Left renal cortex interstitium (tissue), 4 donors: ENCODE data around the gene IFT74. TPM values are rescaled to one million over a fixed set of nuclear protein-coding genes. Genes with fewer than 3 reads are reported as not detected.

ENCODE experiments used
- DNase-seq, 4 donors: peaks; one replicate each; pipeline ENCODE4 v3.0.0-alpha.2; 2013; ENCODE audit warnings: low read depth in 4 of 4, low spot score in 2 of 4, missing footprints in 1 of 4
- polyA plus RNA-seq, 4 donors: library from polyadenylated mRNA; unstranded; fragments of 120-200 nt; gene quantifications; one replicate each; pipeline ENCODE4 v1.2.1, GENCODE V29; 2013; ENCODE audit not compliant: insufficient read length in 4 of 4

Gene IFT74
- polyA plus RNA-seq, 4 donors, result 38.4 to 48.6 (median 42.3) TPM

GRCh38 chr9:26973989-26974388 lies 17.8 kb downstream of the IFT74 start:
- no peak for DNase-seq

- DNase-seq, result no peak
These were observed 18.7 kb downstream of the IFT74 start for GRCh38 chr9:26974927-26975326.

- no peak for DNase-seq
These were observed 19.8 kb downstream of the IFT74 start for GRCh38 chr9:26975728-26976707.

- no peak for DNase-seq
These were observed 27.1 kb downstream of the IFT74 start for GRCh38 chr9:26983340-26983739.

- no peak for DNase-seq
These were observed 39.6 kb downstream of the IFT74 start for GRCh38 chr9:26995810-26996209.

- peak; percentile 5 to 20 (median 10) for DNase-seq
These were observed 47.3 kb downstream of the IFT74 start for GRCh38 chr9:27003426-27004077.

- DNase-seq, result no peak
These were observed 49.3 kb downstream of the IFT74 start, which contains the start of gene LRRC19 for GRCh38 chr9:27005491-27005890. Gene LRRC19, minus strand, starts transcription at chr9:27005672. Its CDS starts 5,978 bp downstream, at chr9:26999694.

GRCh38 chr9:27019589-27019988 lies 63.4 kb downstream of the IFT74 start:
- DNase-seq, result no peak

- DNase-seq, result no peak
These were observed 66.7 kb downstream of the IFT74 start for GRCh38 chr9:27022920-27023319.

GRCh38 chr9:27029186-27029585 lies 73.0 kb downstream of the IFT74 start:
- no peak for DNase-seq

GRCh38 chr9:27033815-27034403 lies 77.7 kb downstream of the IFT74 start:
- DNase-seq, result peak in 2 of 4 donors; percentile 13 to 24

GRCh38 chr9:27037499-27037898 lies 81.3 kb downstream of the IFT74 start:
- DNase-seq, result no peak

- no peak for DNase-seq
These were observed 85.5 kb downstream of the IFT74 start for GRCh38 chr9:27041746-27042145.

GRCh38 chr9:27042476-27042875 lies 86.3 kb downstream of the IFT74 start:
- DNase-seq, result no peak

- DNase-seq, result no peak
These were observed 87.0 kb downstream of the IFT74 start for GRCh38 chr9:27043176-27043575.

GRCh38 chr9:27047136-27047535 lies 90.9 kb downstream of the IFT74 start:
- DNase-seq, result no peak

GRCh38 chr9:27053369-27054022 lies 97.3 kb downstream of the IFT74 start:
- DNase-seq, result no peak

- DNase-seq, result no peak
These were observed 97.9 kb downstream of the IFT74 start for GRCh38 chr9:27054125-27054524.

- no peak for DNase-seq
These were observed 98.6 kb downstream of the IFT74 start for GRCh38 chr9:27054841-27055240.

GRCh38 chr9:27059412-27059811 lies 103.2 kb downstream of the IFT74 start:
- DNase-seq, result no peak

- DNase-seq, result no peak
These were observed 103.7 kb downstream of the IFT74 start for GRCh38 chr9:27059907-27060306.
